Measurements from ENCODE around the gene GDF10.

Gene GDF10

GRCh38 chr10:47295411-47295810 lies 4.6 kb upstream of the GDF10 start:
- DNase-seq = no peak

GRCh38 chr10:47296156-47296894 lies 3.7 kb upstream of the GDF10 start:
- no peak for DNase-seq

DNA sequence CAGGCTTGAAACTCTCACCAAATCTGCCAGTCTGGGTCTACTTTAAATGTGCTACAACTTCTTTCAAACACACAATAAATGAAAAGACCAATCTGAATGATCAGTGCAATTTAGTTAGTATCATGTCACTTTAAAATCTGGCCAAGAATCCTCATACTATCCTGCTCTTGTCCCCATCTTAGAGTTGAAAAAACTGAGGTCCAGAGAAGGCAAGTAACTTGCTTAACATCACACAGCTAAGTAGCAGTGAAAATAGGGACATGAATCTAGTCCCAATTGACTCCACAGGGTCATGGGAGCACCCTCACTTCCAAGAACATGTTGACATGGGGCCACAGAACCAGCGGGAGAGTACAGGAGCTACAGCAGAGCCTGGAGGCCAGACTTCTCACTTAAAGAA lies 3.1 kb upstream of the GDF10 start:
- no peak for DNase-seq

DNA sequence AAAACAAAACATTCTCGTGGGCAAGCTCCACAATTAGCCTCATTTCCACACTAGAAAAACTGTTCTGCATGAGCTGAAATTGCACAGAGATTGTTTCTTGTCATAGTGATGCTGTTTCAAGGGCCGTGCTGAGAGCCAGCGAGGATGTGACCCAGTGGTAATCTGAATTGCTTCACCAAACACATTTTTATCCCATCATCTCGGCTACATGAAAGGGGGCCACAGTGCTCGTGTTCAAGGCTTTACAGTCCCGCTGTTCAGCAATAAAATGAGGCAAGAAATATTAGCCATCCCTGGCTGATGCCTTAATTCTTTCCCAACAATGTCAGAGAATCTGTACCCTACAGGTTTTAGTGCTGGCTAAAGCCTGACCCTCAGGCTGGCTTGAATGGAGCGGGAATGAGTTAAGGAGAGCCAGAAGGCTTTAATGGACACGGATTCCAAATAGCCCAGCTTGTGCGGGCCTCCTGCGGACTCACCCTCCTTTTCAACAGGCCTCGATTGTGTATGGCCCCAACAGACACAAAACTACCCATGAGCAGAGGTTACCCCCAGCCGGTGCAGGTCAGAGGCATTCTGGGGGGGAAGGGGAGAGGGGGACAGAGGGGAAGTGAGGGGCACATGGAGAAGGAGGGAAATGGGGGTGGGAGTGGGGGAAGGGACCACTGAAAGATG lies 2.0 kb upstream of the GDF10 start:
- no peak for DNase-seq

- no peak for DNase-seq
These were observed 1.3 kb upstream of the GDF10 start for GRCh38 chr10:47298715-47299114.

DNA sequence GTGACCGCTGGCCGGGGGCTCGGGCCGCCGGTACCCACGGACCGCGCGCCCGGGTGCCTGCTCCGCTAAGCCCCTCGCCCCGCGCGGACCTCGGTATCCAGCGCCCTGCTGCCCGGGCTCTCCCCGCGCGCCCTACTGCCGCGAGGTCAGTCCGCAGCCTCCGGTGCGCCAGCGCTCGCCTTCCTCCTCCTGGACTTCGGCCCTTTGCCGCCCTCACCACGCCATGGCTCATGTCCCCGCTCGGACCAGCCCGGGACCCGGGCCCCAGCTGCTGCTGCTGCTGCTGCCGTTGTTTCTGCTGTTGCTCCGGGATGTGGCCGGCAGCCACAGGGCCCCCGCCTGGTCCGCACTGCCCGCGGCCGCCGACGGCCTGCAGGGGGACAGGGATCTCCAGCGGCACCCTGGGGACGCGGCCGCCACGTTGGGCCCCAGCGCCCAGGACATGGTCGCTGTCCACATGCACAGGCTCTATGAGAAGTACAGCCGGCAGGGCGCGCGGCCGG lies 483 bp downstream of the GDF10 start:
- DNase-seq = no peak

DNA sequence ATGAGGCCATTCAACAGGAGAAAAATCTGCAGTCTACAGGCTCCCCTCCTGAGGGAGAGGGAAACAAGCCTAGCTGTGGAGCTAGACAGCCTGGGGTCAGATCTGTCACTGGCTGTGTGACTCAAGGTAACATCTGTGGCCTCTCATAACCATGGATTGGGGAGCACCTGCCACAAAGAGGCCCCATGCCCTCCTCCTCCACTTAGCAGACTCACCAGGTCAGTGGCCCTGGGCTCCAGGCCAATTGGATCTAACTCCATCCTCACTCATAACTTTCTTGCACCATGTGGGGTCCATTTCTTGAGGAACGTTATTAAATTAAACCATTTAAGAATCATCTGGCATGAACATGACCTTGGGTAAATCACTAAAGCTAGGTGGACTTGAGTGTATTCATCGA lies 1.8 kb downstream of the GDF10 start:
- no peak for DNase-seq

GRCh38 chr10:47303105-47303504 lies 3.1 kb downstream of the GDF10 start:
- no peak for DNase-seq

GRCh38 chr10:47303866-47304265 lies 3.9 kb downstream of the GDF10 start:
- DNase-seq = no peak

GRCh38 chr10:47305566-47305965 lies 5.6 kb downstream of the GDF10 start:
- no peak for DNase-seq

DNA sequence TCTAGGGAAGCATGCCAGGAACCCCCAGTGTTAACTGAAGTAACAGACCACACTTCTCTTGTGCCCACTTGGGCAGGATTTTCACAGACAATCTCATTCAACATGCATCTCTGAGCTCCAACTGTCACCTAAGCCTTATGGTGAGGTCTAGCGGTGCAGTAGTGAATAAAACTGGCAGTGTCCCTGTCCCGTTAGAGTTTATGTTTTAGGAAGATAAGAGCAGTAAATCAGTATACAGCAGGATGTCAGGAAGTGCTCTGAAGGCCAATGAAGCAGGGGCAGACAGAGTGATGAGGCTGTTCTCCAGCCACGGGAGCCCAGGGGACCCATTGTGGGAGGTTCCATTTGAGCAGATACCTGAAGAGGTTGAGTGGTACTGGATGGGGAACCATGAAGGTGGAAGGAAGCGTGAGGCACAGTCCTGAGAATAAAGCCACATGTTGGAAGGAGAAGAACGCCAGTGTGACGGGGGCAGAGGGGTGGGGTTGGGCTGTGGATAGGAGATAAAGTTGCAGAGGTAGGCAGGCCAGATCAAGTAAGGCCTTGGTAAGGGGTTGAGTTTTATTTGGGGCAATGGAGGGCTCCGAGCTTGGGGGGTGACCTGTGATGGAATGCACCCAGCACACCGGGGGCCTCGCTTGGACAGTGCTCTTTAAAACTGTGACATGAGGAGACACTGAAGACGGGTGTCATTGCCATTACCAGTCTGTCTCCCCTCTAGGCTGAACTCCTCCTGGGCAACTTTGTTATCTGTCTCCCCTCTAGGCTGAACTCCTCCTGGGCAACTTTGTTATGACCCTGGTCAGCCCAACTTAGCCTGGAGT lies 6.6 kb downstream of the GDF10 start:
- DNase-seq = no peak

DNA sequence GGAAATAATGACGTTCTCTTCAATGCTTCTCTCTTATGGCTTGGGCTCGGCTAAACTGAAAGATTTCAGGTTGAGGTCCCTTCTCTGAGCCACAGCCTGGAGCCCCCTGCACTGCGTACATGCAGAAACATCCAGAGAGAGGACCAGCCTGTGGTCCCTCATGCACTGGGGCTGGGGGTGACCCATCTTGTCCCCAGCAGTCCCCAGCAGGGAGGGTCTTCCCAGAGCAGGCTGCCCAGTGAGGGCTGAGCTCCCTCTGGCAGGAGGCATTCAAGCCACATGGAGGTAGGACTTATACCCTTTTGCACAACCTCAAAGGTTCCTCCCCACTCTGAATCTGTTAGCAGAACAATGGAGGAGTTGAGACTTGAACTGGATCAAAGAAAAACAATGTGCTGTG lies 7.4 kb downstream of the GDF10 start:
- DNase-seq = no peak

DNA sequence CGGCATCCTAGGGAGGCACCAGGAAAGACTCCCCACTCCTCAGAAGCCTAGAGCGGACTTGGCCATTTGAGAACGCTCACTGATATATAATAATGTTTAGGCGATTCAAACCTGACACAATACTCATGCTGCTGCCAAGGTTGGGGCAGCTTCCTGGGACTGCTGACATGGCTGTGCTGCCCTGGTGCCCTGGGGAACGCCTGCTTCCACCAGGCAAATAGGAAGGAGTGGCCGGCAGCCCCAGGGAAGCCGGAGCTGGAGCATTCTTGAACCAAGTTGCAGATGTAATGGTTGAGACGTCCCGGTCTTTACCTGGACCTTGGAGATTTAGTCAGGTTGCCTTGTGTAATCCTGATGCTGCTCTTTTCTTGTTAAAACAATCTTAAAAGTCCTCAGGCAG lies 8.8 kb downstream of the GDF10 start:
- DNase-seq = no peak

GRCh38 chr10:47309408-47310089 lies 9.6 kb downstream of the GDF10 start:
- no peak for DNase-seq

- DNase-seq = no peak
These were observed 10.1 kb downstream of the GDF10 start for GRCh38 chr10:47310090-47310505.

- DNase-seq = peak; percentile 6
These were observed 11.4 kb downstream of the GDF10 start for GRCh38 chr10:47311193-47311931.

DNA sequence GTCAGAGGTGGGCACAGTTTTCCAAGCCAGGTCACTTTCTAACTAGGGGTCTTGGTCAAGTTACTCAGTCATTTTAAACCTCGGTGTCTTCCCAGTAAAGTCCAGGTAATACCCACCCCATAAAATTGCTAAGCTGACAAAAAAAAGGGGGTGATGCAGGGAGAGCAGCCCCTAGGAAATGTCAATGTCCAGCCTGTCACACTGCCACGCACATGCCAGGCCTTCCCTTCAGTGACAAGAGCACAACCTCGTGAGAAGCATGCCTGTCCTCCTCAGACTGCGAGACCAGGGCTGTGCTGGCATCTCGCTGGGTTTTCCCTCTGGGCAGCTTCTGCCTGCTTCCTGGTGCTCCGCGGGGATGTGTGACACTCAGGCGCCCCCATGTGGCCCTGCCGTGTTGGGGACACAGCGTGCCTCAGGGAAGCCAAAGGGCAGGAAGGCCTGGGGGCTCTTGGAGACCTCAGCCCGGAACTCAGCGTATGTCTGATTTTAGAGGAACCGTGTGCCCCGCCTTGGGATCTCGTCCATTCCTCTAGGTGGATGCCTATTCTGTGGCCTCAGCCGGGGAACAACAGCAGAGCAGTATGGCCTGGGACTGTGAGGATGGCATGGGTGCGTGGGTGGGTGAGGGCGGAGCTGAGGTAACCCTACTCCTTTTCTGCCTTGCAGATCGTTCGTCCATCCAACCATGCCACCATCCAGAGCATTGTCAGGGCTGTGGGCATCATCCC lies 12.1 kb downstream of the GDF10 start:
- DNase-seq = peak; percentile 49

GRCh38 chr10:47312663-47312995 lies 12.6 kb downstream of the GDF10 start:
- no peak for DNase-seq

DNA sequence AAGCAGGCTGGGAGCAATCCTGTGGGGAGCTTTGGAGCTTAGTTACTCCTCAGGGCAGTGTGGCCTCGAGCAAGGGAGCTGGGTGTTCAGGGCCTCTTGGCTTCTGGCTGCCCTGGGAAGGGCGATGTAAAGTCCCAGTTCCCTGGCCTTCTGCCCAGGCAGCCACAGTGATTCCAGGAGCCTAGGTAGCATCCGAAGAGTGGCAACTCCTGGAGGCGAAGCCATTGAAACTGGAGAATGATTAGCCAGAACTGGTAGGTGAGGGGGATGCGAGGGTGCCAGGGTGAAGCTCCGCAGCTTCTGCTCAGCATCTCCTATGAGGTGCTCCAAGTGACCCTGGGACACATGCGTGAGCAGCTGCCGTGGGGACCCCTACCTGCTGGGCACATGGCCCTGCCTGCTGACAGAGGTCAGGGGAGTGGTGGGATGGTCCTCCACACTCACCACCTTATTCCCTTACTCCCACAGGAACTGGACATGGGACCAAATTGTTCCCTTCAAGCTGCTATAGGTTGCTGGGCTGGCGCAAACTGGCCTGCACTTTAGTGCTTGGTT lies 14.5 kb downstream of the GDF10 start:
- no peak for DNase-seq

DNA sequence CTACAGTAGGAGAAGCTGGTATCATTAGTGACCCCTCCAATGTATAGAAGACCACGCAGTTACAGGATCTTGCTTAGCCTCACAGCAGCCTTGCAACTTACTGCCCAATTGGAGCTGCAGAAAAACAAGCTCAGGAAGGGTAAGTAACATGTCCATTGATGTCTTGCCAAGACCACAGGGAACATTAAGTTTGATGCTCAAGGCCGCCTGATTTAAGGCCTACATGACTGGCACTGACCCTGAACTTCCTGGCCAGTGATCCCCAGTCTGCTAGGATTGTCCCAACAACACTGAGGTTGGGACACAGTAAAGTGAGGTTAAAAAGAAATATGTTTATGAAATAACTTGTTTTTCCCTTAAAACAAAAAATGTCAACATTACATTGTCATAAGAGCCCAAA lies 15.4 kb downstream of the GDF10 start:
- DNase-seq = no peak

GRCh38 chr10:47316131-47316530 lies 16.1 kb downstream of the GDF10 start:
- no peak for DNase-seq
